Caco-2 (cell line): ENCODE measurements around the gene NFIL3. TPM values are rescaled to one million over a fixed set of nuclear protein-coding genes. Genes with fewer than 3 reads are reported as not detected.

Source experiments
- BruUV-seq: library from RNA; stranded (reverse); fragments of 400-500 nt; replicated peaks from 2 replicates; lab custom pipeline; 2021; lab: Mats Ljungman, UMichigan
- CTCF ChIA-PET: fragments of 300-600 bp; sonication (Branson Sonifier 250); formaldehyde crosslinking; loops from one replicate; lab custom pipeline; 2022; ENCODE audit warnings: antibody characterized with exemption; lab: Charles Lee
- POLR2A ChIA-PET: fragments of 300-600 bp; sonication (Branson Sonifier 250); formaldehyde crosslinking; loops from one replicate; lab custom pipeline; 2022; ENCODE audit warnings: antibody characterized with exemption; lab: Charles Lee
- DNase-seq, 2 experiments: peaks; one replicate each; pipeline versions ENCODE4 v3.0.0 to v3.0.0-alpha.2; 2020 to 2022
- H3K27me3 ChIP-seq: replicated peaks from 2 replicates; pipeline ENCODE4 v1.6.0; 2011; ENCODE audit warnings: low read length; ENCODE audit not compliant: control insufficient read depth, insufficient read depth
- H3K36me3 ChIP-seq: 2 replicates; pipeline ENCODE4 v1.5.1; 2011; ENCODE audit warnings: low read length; ENCODE audit not compliant: control insufficient read depth, insufficient read depth
- H3K4me1 ChIP-seq: fragments of 250-450 bp; sonication (Bioruptor Pico); 2 replicates; pipeline ENCODE4 v1.5.1; 2020; ENCODE audit warnings: mild to moderate bottlenecking
- H3K4me3 ChIP-seq: 2 replicates; pipeline ENCODE4 v1.5.1; 2011; ENCODE audit warnings: low read depth, mild to moderate bottlenecking, control low read depth, low read length
- H3K9me3 ChIP-seq: fragments of 250-450 bp; sonication (Bioruptor Pico); 2 replicates; pipeline ENCODE4 v1.5.1; 2020; ENCODE audit warnings: mild to moderate bottlenecking, moderate library complexity
- H3K27ac Mint-ChIP-seq: one replicate; pipeline ENCODE4 v1.8.0; 2022; ENCODE audit warnings: mixed read lengths; ENCODE audit not compliant: unreplicated experiment
- H3K27me3 Mint-ChIP-seq: one replicate; pipeline ENCODE4 v1.8.0; 2022; ENCODE audit warnings: mixed read lengths; ENCODE audit not compliant: insufficient read depth, unreplicated experiment
- H3K36me3 Mint-ChIP-seq: one replicate; pipeline ENCODE4 v1.8.0; 2022; ENCODE audit warnings: mild to moderate bottlenecking, mixed read lengths; ENCODE audit not compliant: insufficient read depth, unreplicated experiment
- H3K4me1 Mint-ChIP-seq: one replicate; pipeline ENCODE4 v1.8.0; 2022; ENCODE audit warnings: low read depth, mixed read lengths; ENCODE audit not compliant: unreplicated experiment
- H3K4me3 Mint-ChIP-seq: one replicate; pipeline ENCODE4 v1.8.0; 2022; ENCODE audit warnings: mild to moderate bottlenecking, moderate library complexity, mixed read lengths; ENCODE audit not compliant: unreplicated experiment
- H3K9me3 Mint-ChIP-seq: one replicate; pipeline ENCODE4 v1.8.0; 2022; ENCODE audit warnings: mixed read lengths; ENCODE audit not compliant: unreplicated experiment
- CTCF ChIP-seq, 2 experiments: fragments of 200-600 bp in 1 of 2; IDR thresholded peaks; 1 replicate in 1 of 2; 2 replicates in 1 of 2; pipeline versions ENCODE4 v1.5.1 to v1.8.0; 2011 to 2022; ENCODE audit warnings: antibody characterized with exemption in 1 of 2, control low read depth in 1 of 2, inconsistent platforms in 1 of 2, low read depth in 1 of 2, low read length in 1 of 2, mild to moderate bottlenecking in 1 of 2, moderate library complexity in 1 of 2; ENCODE audit not compliant: insufficient read depth in 1 of 2, severe bottlenecking in 1 of 2, unreplicated experiment in 1 of 2
- intact Hi-C: fragments of 100-400 bp; cut with micrococcal nuclease; formaldehyde crosslinking; loops from one replicate; pipeline ENCODE4 v1.10.0; 2022; ENCODE audit not compliant: unreplicated experiment
- total RNA-seq: library from RNA; stranded (reverse); gene quantifications from 2 replicates; pipeline ENCODE4 v1.2.3, GENCODE V29; 2022

NFIL3 gene
- total RNA-seq, 1 experiment from 2014 or later = 13.5 TPM

- H3K4me3 ChIP-seq = no peak overlapping the region
- H3K36me3 ChIP-seq = no peaks in the 10 kb centered on the region
- DNase-seq = no peak
- ChIA-PET POLR2A (no interaction called here), CTCF (no interaction called here)
- TF ChIP-seq CTCF (IDR thresholded peaks at IDR 0.05; ENCODE audit: insufficient read depth in 1 of 2, low read depth in 1 of 2, low read length in 1 of 2, severe bottlenecking in 1 of 2, unreplicated experiment in 1 of 2) = no peak
- Mint-ChIP-seq H3K9me3 (no peaks in the 10 kb centered on the region), H3K4me3 (no peak overlapping the region), H3K4me1 (no peaks in the 10 kb centered on the region), H3K27ac (no peak overlapping the region), H3K36me3 (no peaks in the 10 kb centered on the region), H3K27me3 (no peaks in the 10 kb centered on the region)
- intact Hi-C loops = no loop called here
- no peaks in the 10 kb centered on the region for H3K27me3 ChIP-seq
- no peaks in the 10 kb centered on the region for H3K4me1 ChIP-seq
- H3K9me3 ChIP-seq = no peaks in the 10 kb centered on the region
- BruUV-seq = no TSS peak
Observed at GRCh38 chr9:91383577-91383976, 40.1 kb downstream of the NFIL3 start.

GRCh38 chr9:91382298-91382697 is 41.3 kb downstream of the NFIL3 start:
- POLR2A ChIA-PET = no interaction called here
- no TSS peak for BruUV-seq

GRCh38 chr9:91379426-91379825 is 44.2 kb downstream of the NFIL3 start:
- no peaks in the 10 kb centered on the region; the same call in 1 of the 2 replicates for H3K9me3 ChIP-seq
- ChIA-PET POLR2A (no interaction called here), CTCF (no interaction called here)
- Mint-ChIP-seq H3K4me1 (no peaks in the 10 kb centered on the region), H3K9me3 (peaks cover 9% of the 10 kb centered on the region), H3K36me3 (no peaks in the 10 kb centered on the region), H3K27ac (no peak overlapping the region), H3K4me3 (no peak overlapping the region), H3K27me3 (no peaks in the 10 kb centered on the region)
- H3K27me3 ChIP-seq = no peaks in the 10 kb centered on the region
- BruUV-seq = no TSS peak
- no peak overlapping the region for H3K4me3 ChIP-seq
- DNase-seq = no peak
- H3K4me1 ChIP-seq = no peaks in the 10 kb centered on the region
- intact Hi-C loops = no loop called here
- no peak for TF ChIP-seq CTCF (IDR thresholded peaks at IDR 0.05; ENCODE audit: insufficient read depth in 1 of 2, low read depth in 1 of 2, low read length in 1 of 2, severe bottlenecking in 1 of 2, unreplicated experiment in 1 of 2)
- no peaks in the 10 kb centered on the region for H3K36me3 ChIP-seq

More at GRCh38 chr9:91382298-91382697, 41.3 kb downstream of the NFIL3 start:
- H3K27me3 ChIP-seq = no peaks in the 10 kb centered on the region
- H3K36me3 Mint-ChIP-seq = no peaks in the 10 kb centered on the region
- DNase-seq = no peak
- no peaks in the 10 kb centered on the region for H3K4me1 Mint-ChIP-seq
- CTCF ChIA-PET = no interaction called here
- intact Hi-C loops = no loop called here
- no peak overlapping the region for H3K27ac Mint-ChIP-seq
- H3K4me3 Mint-ChIP-seq = no peak overlapping the region
- no peaks in the 10 kb centered on the region for H3K4me1 ChIP-seq
- H3K27me3 Mint-ChIP-seq = no peaks in the 10 kb centered on the region
- no peak for TF ChIP-seq CTCF (IDR thresholded peaks at IDR 0.05; ENCODE audit: insufficient read depth in 1 of 2, low read depth in 1 of 2, low read length in 1 of 2, severe bottlenecking in 1 of 2, unreplicated experiment in 1 of 2)
- no peak overlapping the region for H3K4me3 ChIP-seq
- no peaks in the 10 kb centered on the region; the same call in 1 of the 2 replicates for H3K9me3 ChIP-seq
- no peaks in the 10 kb centered on the region for H3K36me3 ChIP-seq
- peaks cover 9% of the 10 kb centered on the region for H3K9me3 Mint-ChIP-seq
